Activated T-cell treated with anti-CD3 and anti-CD28 coated beads, Interleukin-2, amount 50 U/mL, for 24 hours (primary cell): ENCODE data around the gene ICA1.

Experiments
- DNase-seq: peaks from one replicate; pipeline ENCODE4 v3.0.0-alpha.2; 2020
- H3K27ac Mint-ChIP-seq: 2 replicates; pipeline ENCODE4 v1.8.0; 2020; ENCODE audit warnings: mild to moderate bottlenecking, mixed read lengths
- H3K27me3 Mint-ChIP-seq: 2 replicates; pipeline ENCODE4 v1.8.0; 2020; ENCODE audit warnings: mixed read lengths
- H3K36me3 Mint-ChIP-seq: 2 replicates; pipeline ENCODE4 v1.8.0; 2020; ENCODE audit warnings: low read depth, mixed read lengths
- H3K4me1 Mint-ChIP-seq: 2 replicates; pipeline ENCODE4 v1.8.0; 2020; ENCODE audit warnings: low read depth, mixed read lengths
- H3K4me3 Mint-ChIP-seq: 2 replicates; pipeline ENCODE4 v1.8.0; 2020; ENCODE audit warnings: mild to moderate bottlenecking, moderate library complexity, mixed read lengths
- H3K9me3 Mint-ChIP-seq: 2 replicates; pipeline ENCODE4 v1.8.0; 2020; ENCODE audit warnings: mixed read lengths

The ICA1 gene

DNA sequence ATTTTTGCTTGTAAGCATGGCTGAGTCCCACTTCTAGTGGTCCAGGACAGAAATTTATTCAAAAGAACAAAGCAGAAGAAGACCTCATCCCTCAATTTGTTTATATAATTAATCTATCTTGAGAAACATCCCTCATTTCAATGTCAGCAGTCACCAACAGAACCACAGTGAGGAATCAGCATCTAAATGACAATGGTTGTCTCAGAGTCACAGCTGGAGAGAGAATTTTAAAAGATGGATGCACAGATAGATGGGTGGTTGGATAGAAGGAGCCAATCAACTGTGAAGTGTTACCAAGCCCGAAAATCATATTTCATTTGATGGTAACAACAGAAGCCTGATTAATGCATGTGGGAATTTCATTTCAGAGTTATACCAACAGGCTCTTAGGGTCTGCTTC lies 55.0 kb downstream of the ICA1 start:
- Mint-ChIP-seq H3K9me3 (no peaks in the 10 kb centered on the region), H3K27me3 (peaks cover 4% of the 10 kb centered on the region), H3K27ac (no peak overlapping the region), H3K4me1 (peaks cover 2% of the 10 kb centered on the region), H3K4me3 (no peak overlapping the region), H3K36me3 (no peaks in the 10 kb centered on the region)
- no peak for DNase-seq

DNA sequence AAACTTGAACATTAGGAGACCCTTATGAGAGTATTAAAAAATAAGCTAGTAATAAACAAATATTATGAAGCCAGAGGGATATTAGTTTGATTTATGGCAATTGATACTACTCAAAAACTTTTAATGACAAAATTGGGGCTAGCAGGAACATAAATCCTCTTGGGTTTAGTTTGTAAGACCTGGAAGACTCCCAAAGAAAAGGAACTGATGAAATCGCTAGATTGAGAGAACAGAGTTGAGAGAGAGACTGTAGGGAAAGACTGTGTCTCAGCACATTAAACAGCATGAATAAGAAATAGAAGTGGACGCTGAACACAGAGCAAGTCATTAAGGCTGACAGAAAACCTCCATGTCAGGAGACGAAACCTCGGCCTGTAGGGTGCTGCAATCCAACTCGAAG lies 56.4 kb downstream of the ICA1 start:
- no peak overlapping the region for H3K27ac Mint-ChIP-seq
- H3K36me3 Mint-ChIP-seq = no peaks in the 10 kb centered on the region
- no peaks in the 10 kb centered on the region for H3K9me3 Mint-ChIP-seq
- peaks cover 4% of the 10 kb centered on the region for H3K27me3 Mint-ChIP-seq
- no peak overlapping the region for H3K4me3 Mint-ChIP-seq
- DNase-seq = no peak
- peaks cover 12% of the 10 kb centered on the region for H3K4me1 Mint-ChIP-seq

DNA sequence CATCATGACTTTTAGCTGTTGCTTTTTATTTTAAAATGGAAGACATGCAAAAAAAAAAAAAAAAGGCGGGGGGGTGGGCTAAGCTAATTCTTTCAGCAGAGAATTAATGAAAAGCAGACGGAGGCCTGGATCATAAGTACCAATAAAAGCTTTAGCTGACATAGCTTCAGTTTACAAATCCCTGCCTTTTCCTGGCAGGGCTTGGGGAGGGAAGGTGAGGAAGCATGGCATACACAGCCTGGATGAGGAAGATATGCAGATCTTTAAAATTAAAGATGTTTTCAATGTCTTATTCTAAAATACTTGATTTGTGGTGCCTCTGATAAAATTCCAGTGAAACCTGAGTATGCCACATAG lies 57.0 kb downstream of the ICA1 start:
- DNase-seq = no peak
- H3K36me3 Mint-ChIP-seq = no peaks in the 10 kb centered on the region
- peaks cover 15% of the 10 kb centered on the region for H3K4me1 Mint-ChIP-seq
- no peak overlapping the region for H3K4me3 Mint-ChIP-seq
- peaks cover 4% of the 10 kb centered on the region for H3K27me3 Mint-ChIP-seq
- no peak overlapping the region for H3K27ac Mint-ChIP-seq
- H3K9me3 Mint-ChIP-seq = no peaks in the 10 kb centered on the region

DNA sequence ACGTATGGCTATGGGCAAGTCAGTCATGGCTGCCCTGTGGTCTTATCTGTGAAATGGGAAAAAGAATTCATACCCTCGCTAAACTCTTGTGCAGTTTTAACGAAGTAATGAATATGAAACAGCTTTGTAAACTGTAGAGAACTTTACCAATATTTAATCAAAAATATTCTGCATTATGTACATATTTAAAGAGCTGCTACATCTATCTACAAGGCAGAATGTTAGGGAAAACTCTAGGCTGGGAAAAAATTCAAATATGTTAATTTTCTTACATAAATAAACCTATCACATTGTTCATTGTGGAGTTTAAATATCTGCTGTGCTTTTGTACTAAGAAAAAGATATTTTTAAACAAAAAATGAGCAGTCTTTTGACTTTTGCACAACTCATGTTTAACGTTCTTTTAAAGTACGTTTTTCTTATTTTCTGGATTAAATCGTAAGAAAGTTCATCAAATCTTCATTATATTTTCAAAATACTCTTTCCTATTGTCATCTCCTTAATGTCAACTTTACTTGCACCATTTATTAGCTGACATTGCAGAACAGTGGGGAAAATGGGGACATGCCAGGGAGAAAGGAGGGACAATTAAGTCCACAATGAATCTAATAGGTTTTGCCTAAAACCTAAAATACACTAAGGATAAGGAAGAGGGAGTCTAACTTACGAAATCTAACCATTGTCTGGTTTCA lies 57.5 kb downstream of the ICA1 start:
- Mint-ChIP-seq H3K4me3 (no peak overlapping the region), H3K4me1 (peaks cover 16% of the 10 kb centered on the region), H3K27ac (no peak overlapping the region), H3K9me3 (no peaks in the 10 kb centered on the region), H3K27me3 (peaks cover 4% of the 10 kb centered on the region), H3K36me3 (no peaks in the 10 kb centered on the region)
- no peak for DNase-seq

DNA sequence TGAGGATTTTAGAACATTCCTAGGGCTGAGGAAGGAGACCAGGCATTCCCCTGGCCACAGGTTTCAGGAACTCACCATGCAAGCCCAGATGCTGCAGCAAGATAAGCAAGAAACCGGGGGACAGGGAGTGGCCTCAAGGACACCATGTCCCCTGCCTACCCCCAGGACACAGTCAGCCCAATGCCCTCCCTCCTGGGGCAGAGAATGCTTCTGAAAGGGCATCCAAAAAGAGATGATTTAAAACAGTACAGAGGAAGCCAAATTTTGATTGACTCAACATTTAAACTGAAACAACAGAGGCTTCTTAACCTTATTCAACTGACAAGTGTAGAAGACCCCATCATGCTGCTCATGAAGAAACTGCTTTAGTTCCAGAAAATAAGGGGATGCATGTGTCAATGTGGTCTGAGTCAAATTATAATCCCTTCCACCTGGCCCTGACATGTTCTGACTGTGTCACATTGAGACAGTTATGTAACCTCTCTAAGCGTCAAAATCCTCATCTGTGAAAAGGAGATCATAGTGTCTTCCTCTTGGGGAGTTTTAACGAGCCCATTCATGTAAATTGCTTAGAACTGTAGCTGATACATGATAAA lies 60.0 kb downstream of the ICA1 start:
- peaks cover 4% of the 10 kb centered on the region for H3K27me3 Mint-ChIP-seq
- H3K9me3 Mint-ChIP-seq = no peaks in the 10 kb centered on the region
- H3K27ac Mint-ChIP-seq = no peak overlapping the region
- peaks cover 32% of the 10 kb centered on the region for H3K4me1 Mint-ChIP-seq
- no peak overlapping the region for H3K4me3 Mint-ChIP-seq
- no peak for DNase-seq
- H3K36me3 Mint-ChIP-seq = no peaks in the 10 kb centered on the region

DNA sequence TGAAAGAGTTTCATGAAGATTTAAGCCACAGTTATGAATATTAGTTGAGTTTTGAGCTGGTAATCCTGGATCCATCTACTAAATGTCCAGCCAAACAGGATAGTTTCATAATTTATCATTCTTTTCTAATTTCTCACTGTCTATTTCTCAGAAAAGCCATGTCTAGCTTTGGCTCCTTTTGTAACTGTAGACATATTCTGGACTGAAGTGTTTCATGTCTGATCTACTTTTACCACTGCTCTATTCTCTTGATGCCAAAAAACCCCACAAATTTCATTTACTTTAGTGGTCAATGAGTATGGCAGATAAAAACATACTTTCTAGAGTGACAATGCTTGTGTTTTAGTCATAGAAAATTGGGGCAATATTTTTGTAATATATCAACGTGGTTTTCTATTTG lies 61.2 kb downstream of the ICA1 start:
- peaks cover 38% of the 10 kb centered on the region for H3K4me1 Mint-ChIP-seq
- no peaks in the 10 kb centered on the region for H3K36me3 Mint-ChIP-seq
- no peak for DNase-seq
- H3K9me3 Mint-ChIP-seq = no peaks in the 10 kb centered on the region
- H3K4me3 Mint-ChIP-seq = no peak overlapping the region
- H3K27ac Mint-ChIP-seq = no peak overlapping the region
- peaks cover 4% of the 10 kb centered on the region for H3K27me3 Mint-ChIP-seq

DNA sequence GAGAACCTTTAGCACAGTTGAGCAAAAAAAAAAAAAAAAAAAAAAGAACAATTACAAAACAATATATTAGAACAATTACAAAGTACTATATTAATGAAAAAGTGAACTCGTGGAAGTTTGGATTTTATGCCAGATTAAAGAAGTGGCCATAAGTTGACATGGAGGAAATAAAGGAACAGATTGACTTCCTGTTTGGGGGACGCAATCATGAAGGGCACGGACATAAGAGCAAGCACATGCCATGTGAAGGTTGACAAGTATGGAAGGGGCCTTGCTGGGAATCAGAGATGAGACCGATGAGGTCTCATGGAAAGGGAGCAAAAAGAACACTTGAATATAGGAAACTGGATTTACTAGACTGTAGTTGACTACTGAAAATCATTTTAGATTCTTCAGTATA lies 61.7 kb downstream of the ICA1 start:
- peaks cover 4% of the 10 kb centered on the region for H3K27me3 Mint-ChIP-seq
- no peaks in the 10 kb centered on the region for H3K36me3 Mint-ChIP-seq
- no peak for DNase-seq
- H3K27ac Mint-ChIP-seq = no peak overlapping the region
- H3K4me3 Mint-ChIP-seq = no peak overlapping the region
- no peaks in the 10 kb centered on the region for H3K9me3 Mint-ChIP-seq
- H3K4me1 Mint-ChIP-seq = peaks cover 38% of the 10 kb centered on the region

DNA sequence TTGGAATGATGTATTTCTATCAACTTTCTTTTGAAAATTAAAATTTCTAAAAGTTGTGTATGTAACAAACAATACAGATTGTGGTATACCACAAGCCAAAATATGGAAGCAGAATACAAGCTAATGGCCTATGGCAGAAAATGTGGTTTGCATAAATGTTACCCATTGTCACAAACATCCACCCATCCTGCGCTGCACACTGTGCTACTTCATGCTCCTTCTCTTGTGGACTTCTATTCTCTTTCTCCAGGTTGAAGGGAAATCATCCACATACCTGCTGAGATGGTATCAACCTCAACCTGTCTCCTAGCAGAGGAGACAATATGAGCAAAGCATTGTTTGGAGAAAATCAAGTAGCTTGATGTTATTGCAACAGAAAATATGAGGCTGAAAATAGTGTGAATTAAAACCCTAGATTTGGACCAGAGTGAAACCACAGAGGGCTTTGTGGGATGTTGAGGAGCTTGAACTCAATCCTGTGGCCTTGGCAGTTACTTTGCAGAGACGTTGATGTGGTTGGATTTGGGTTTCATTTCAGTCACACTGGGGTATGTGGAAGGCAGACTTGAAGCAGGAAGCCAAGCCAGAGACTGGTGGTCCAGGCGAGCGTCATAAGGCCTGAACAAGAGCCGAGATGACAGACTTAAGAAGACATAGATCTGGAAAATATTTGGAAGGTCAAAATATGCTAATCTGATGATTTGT lies 63.8 kb downstream of the ICA1 start:
- no peak for DNase-seq
- Mint-ChIP-seq H3K27ac (no peak overlapping the region), H3K27me3 (no peaks in the 10 kb centered on the region), H3K9me3 (no peaks in the 10 kb centered on the region), H3K4me3 (no peak overlapping the region), H3K4me1 (peaks cover 38% of the 10 kb centered on the region), H3K36me3 (no peaks in the 10 kb centered on the region)

DNA sequence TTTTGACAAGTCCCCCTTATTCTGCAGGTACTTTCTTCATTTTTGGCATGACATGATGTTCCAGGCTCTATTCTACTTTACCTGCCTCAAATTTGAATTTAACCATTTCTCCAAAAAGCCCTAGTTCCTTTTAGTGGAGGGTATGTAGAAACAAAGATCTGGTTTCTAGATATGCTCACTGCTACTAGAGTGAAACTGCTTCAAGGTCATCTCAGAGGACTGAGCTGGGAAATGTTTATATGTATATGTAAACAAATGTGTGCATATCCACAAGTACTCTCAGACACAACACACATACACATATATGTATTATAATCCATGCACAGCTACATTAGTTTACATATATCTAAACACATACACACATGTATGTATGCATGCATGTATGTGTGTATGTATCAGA lies 69.1 kb downstream of the ICA1 start:
- no peaks in the 10 kb centered on the region for H3K36me3 Mint-ChIP-seq
- no peak overlapping the region for H3K4me3 Mint-ChIP-seq
- H3K4me1 Mint-ChIP-seq = peaks cover 16% of the 10 kb centered on the region
- H3K27me3 Mint-ChIP-seq = no peaks in the 10 kb centered on the region
- DNase-seq = no peak
- H3K9me3 Mint-ChIP-seq = no peaks in the 10 kb centered on the region
- H3K27ac Mint-ChIP-seq = no peak overlapping the region

DNA sequence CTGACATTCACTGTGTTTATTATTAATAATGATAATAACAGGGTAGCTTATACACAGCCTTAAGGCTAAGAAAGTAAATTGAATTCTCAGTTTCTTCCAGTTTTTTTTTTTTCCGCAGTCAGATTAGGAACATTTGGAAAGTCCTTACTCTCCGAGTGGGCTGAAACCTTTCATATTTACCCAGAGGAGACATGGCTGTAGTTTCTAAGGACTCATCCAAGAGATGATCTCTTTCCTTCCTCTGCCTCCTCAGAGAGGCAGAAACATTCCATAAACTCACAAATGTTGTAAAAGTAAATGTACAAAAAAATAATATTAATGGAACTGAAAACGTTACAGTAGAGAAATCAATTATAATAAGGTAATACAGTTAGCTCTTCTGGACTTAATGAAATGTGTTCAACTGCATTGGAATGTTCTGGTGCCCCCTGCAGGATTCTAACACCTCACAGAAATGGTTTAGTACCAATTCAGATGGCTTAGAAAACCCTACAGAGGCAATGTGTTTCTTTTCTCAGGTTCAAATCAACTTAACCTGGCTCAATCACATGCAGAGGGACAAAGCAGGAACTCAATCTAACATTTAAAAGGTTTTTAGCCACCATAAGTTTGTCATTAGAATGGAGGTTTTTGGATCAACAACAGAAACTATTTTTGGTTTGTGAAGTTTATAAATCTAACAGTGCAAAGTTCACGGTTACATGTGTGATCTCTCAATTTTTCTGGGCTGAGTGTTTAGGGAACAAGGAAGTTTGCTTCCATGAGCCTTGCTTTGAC lies 71.7 kb downstream of the ICA1 start:
- Mint-ChIP-seq H3K36me3 (no peaks in the 10 kb centered on the region), H3K4me3 (no peak overlapping the region), H3K9me3 (no peaks in the 10 kb centered on the region), H3K27me3 (no peaks in the 10 kb centered on the region), H3K4me1 (peaks cover 14% of the 10 kb centered on the region), H3K27ac (no peak overlapping the region)
- no peak for DNase-seq

DNA sequence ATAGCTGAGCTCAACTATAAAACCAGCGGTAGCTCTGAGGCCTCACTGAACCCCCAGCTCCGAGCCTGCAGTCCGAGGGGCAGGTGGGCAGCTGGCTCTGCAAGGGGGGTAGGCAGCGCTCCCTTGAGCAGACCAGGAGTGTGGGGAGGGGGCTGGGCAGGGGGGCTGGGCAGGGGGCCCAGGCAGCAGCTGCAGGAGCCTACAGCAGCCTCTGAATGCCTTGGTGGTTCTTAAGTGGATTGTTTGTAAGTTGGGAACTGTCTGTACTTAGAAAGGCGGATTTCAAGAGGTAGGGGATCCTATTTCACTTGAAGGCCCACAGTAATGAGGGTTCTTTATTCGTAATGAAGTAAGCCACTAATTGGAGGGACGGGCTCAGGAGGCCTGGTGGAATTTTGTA lies 72.3 kb downstream of the ICA1 start:
- H3K27ac Mint-ChIP-seq = no peak overlapping the region
- peaks cover 14% of the 10 kb centered on the region for H3K4me1 Mint-ChIP-seq
- H3K36me3 Mint-ChIP-seq = no peaks in the 10 kb centered on the region
- H3K4me3 Mint-ChIP-seq = no peak overlapping the region
- H3K27me3 Mint-ChIP-seq = no peaks in the 10 kb centered on the region
- DNase-seq = no peak
- no peaks in the 10 kb centered on the region for H3K9me3 Mint-ChIP-seq

DNA sequence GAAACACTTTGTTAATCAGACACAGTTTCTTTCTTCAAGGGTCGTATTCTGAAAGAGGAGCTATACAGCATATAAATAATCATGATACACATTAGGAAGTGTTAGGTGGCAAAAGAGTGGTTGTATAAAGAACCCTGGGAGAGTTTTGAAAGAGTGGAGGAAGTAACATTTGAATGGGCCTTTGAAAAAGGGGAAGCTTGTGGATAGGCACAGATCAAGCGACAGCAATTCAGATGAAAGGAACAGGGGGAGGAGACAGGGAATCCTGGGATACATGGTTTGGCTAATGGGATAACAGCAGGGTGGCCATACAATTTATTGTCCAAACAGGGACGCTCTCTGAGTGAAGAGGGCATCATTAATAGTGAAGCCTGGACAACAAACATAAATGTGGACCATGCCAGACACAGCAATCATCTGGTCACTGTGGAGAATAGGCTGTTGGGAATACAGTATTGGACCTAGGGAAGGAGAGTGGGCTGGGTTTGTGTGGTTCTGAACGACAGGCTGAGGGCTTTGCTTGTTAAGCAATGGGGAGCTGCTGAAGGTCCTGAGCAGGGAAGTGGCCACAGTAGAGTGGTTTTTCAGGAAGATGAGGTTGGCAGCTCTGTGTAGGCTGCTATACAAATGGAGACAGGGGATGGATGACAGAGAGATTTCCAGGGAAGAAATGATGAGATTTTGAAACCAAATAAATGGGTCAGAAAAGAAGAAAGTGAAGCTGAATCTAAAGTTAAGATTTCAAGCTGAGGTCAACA lies 75.9 kb downstream of the ICA1 start:
- Mint-ChIP-seq H3K27me3 (no peaks in the 10 kb centered on the region), H3K36me3 (no peaks in the 10 kb centered on the region), H3K9me3 (no peaks in the 10 kb centered on the region), H3K27ac (no peak overlapping the region), H3K4me1 (peaks cover 14% of the 10 kb centered on the region), H3K4me3 (no peak overlapping the region)
- DNase-seq = no peak

DNA sequence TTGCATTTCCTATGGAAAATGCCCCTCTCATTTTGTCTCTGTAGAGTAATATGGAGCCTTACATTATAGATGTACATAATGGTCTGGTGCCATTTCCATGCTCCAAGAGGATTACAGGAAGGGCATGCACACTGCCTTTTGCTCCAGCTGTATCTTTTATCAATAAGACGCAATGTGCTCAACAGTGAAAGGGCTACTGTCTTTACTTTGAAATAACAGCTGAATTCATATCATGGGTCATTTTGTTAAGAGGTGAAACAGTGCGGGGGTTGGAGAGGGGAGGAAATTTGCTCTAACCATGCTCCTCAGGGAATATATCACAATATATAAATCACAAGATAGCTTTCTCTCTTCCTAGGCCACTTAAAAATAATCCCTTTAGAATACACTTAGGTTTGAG lies 77.7 kb downstream of the ICA1 start:
- H3K9me3 Mint-ChIP-seq = no peaks in the 10 kb centered on the region
- DNase-seq = no peak
- H3K36me3 Mint-ChIP-seq = no peaks in the 10 kb centered on the region
- no peak overlapping the region for H3K27ac Mint-ChIP-seq
- no peaks in the 10 kb centered on the region for H3K27me3 Mint-ChIP-seq
- H3K4me1 Mint-ChIP-seq = peaks cover 9% of the 10 kb centered on the region
- no peak overlapping the region for H3K4me3 Mint-ChIP-seq

DNA sequence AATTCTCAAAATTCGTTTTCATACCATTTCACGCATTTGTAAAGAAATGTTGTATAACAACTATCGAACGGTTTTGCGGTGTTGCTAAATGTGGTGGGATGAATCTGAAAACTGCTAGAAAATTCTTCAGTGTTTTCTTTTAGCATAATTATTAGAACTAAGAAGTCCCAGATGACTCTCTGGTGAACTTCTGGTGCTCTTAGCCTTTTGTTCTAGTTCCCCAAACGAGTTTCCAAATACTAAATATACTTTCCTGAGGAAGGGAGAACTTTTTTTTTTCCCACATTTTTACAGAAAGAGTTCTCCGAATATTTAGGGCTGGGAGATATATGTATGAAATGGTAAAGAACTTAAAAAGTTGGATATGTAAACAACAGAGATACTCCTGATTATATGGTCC lies 82.5 kb downstream of the ICA1 start:
- no peaks in the 10 kb centered on the region for H3K36me3 Mint-ChIP-seq
- H3K27me3 Mint-ChIP-seq = no peaks in the 10 kb centered on the region
- no peak overlapping the region for H3K4me3 Mint-ChIP-seq
- H3K9me3 Mint-ChIP-seq = no peaks in the 10 kb centered on the region
- no peak for DNase-seq
- H3K4me1 Mint-ChIP-seq = peaks cover 46% of the 10 kb centered on the region
- no peak overlapping the region for H3K27ac Mint-ChIP-seq
